Bronchial epithelial cell (primary cell): ENCODE data around the gene PLIN1. TPM values are rescaled to one million over a fixed set of nuclear protein-coding genes. Genes with fewer than 3 reads are reported as not detected.

Experiments used
- DNase-seq: peaks from one replicate; pipeline ENCODE4 v3.0.0-alpha.2; 2010; ENCODE audit warnings: low read depth
- FAIRE-seq: peaks from 2 replicates; lab custom pipeline; 2011; peaks lifted over from hg19 to GRCh38; lab: Jason Lieb, UNC
- H3K27me3 ChIP-seq: 2 replicates; pipeline ENCODE4 v1.5.1; 2011; ENCODE audit warnings: low read length; ENCODE audit not compliant: control insufficient read depth, insufficient read depth
- H3K36me3 ChIP-seq: 2 replicates; pipeline ENCODE4 v1.5.1; 2011; ENCODE audit warnings: low read length; ENCODE audit not compliant: control insufficient read depth, insufficient read depth
- H3K4me3 ChIP-seq: 2 replicates; pipeline ENCODE4 v1.5.1; 2011; ENCODE audit warnings: mild to moderate bottlenecking, low read depth, low read length, control low read depth
- total RNA-seq: library from RNA; depleted of rRNA; stranded (reverse); fragments of >200 nt; gene quantifications from 2 replicates; pipeline ENCODE4 v1.2.1, GENCODE V29; 2014
- TF ChIP-seq, protein P1 (sequence below): IDR thresholded peaks from 2 replicates; pipeline ENCODE4 v1.5.1; 2011; ENCODE audit warnings: mild to moderate bottlenecking, moderate library complexity, low read length, control low read depth, inconsistent platforms; ENCODE audit not compliant: insufficient read depth, severe bottlenecking

The PLIN1 gene
- total RNA-seq, 1 donor from 2014 or later = under 0.01 TPM

DNA sequence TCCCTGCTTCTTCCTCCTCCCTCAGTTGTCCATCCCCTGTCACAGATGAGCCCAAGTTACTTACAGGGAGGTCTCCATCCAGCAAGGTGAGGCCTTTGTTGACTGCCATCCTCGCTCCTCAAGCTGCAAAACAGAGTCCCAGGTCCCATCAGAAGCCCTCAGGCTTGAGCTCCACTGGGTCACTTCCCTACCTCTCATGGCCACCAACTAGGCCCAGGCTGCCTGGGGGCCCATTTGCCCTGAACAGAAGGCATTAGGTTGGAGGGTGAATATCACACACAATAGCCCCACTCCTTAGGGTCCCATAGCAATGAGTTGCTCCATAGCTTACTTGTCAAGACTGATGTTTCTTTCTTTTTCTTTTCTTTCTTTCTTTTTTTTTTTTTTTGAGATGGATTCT is 1.8 kb downstream of the PLIN1 start:
- Histone ChIP-seq H3K36me3 (no peaks in the 10 kb centered on the region), H3K4me3 (no peak overlapping the region), H3K27me3 (peaks cover 2% of the 10 kb centered on the region)
- TF ChIP-seq, protein P1, sequence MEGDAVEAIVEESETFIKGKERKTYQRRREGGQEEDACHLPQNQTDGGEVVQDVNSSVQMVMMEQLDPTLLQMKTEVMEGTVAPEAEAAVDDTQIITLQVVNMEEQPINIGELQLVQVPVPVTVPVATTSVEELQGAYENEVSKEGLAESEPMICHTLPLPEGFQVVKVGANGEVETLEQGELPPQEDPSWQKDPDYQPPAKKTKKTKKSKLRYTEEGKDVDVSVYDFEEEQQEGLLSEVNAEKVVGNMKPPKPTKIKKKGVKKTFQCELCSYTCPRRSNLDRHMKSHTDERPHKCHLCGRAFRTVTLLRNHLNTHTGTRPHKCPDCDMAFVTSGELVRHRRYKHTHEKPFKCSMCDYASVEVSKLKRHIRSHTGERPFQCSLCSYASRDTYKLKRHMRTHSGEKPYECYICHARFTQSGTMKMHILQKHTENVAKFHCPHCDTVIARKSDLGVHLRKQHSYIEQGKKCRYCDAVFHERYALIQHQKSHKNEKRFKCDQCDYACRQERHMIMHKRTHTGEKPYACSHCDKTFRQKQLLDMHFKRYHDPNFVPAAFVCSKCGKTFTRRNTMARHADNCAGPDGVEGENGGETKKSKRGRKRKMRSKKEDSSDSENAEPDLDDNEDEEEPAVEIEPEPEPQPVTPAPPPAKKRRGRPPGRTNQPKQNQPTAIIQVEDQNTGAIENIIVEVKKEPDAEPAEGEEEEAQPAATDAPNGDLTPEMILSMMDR = no peak
- DNase-seq = no peak
- FAIRE-seq = no peak

DNA sequence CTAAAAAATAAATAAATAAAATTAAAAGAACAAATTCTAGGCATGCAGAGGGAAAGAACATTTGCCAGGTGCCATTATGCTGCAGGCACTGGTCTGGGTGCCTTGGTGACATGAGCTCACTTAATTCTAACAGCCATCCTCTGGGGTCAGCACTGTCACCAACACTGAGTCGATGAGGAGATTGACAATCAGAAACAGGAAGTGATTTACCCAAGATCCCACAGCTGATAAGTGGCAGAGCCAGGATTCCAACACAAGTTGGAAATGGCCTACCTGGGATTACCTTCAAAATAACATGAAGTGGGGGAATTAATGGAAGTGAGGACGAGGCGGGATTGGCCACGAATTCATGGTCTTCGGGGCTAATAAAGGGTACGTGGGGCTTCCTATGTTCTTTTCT is 3.6 kb downstream of the PLIN1 start:
- DNase-seq (no peak), FAIRE-seq (no peak)
- H3K36me3 ChIP-seq = no peaks in the 10 kb centered on the region
- TF ChIP-seq, protein P1 = no peak
- H3K27me3 ChIP-seq = peaks cover 2% of the 10 kb centered on the region
- no peak overlapping the region for H3K4me3 ChIP-seq

DNA sequence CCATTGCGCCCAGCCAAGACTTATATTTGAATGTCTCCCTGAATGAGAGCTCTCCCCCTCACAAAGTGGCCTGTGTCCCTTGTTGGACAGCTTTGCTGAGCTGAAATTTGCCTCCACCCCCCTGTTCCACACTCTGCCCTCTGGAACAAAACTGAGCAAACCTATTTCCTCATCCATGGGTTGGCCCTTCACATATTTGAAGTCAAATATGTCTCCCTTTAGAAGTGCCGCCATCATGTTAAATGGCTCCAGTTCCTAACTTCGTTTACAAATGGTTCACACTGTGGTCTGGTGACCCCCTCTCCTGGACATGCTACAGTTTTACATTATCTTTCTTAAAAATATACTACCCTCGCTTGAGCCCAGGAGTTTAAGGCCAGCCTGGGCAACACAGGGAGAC is 4.6 kb downstream of the PLIN1 start:
- Histone ChIP-seq H3K4me3 (no peak overlapping the region), H3K27me3 (peaks cover 2% of the 10 kb centered on the region), H3K36me3 (no peaks in the 10 kb centered on the region)
- FAIRE-seq = peak; percentile 64
- no peak for DNase-seq
- TF ChIP-seq, protein P1 = no peak

DNA sequence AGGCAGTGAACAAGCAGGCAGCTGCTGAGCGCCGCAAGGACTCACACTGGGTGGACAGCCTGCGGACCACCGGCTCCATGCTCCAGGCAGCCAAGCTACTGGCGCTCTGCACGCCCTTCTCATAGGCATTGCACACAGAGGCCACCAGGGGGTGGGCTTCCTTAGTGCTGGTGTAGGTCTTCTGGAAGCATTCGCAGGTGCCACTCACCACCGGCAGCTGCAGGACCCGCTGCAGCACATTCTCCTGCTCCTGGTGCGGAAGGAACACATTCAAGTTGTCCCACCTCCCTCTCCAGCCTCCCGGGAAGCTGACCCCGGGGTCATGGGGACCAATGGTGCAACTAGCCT is 6.0 kb downstream of the PLIN1 start:
- TF ChIP-seq, protein P1 = peak; percentile 47
- Histone ChIP-seq H3K4me3 (no peak overlapping the region), H3K36me3 (no peaks in the 10 kb centered on the region), H3K27me3 (no peaks in the 10 kb centered on the region)
- FAIRE-seq = no peak
- DNase-seq = peak; percentile 6

DNA sequence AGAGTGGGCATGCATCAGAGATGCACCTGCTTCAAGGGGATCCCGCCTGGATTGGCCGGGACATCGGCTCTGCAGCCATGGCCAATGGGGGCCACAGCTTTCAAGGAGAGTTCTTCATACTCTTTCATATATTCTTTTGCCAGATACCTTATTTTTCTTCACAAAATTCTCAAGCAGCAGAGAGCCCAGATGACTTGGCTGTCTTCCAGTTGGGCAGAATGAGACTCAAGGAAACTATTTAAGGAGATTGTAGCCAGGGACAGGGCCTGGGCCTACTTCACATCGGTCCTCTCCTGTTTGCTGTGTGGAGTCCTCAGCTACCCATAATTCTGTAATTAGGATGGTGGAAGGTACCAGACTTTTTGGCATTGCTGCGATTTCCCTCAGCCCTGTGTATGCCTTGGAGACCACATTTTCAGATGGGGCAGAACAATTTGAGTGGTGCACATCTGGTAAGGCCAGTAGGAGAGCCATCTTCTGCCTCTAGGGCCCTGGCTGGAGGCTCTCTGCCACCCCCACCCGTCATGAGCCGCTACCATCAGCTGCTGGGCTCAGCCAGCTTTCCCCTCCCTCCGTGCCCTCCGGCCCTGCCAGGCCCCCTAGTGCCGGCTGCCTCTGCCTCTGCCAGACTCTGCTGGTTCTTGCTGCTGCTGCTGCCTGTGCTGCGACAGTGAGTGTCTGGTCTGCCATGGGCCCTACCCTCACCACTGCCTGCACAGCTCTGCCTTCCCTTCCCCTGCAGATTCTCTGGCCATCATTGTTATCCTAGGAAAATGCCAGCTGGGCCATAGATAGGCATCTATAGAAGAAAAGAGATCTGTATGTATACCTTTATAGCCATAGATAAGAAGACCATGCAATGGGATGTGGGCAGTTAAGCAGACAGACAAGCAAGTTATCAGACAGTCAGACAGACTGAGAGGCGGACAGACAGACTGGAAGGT is 6.7 kb downstream of the PLIN1 start:
- TF ChIP-seq, protein P1 = no peak
- H3K4me3 ChIP-seq = no peak overlapping the region
- FAIRE-seq (no peak), DNase-seq (no peak)
- no peaks in the 10 kb centered on the region for H3K36me3 ChIP-seq
- H3K27me3 ChIP-seq = no peaks in the 10 kb centered on the region

DNA sequence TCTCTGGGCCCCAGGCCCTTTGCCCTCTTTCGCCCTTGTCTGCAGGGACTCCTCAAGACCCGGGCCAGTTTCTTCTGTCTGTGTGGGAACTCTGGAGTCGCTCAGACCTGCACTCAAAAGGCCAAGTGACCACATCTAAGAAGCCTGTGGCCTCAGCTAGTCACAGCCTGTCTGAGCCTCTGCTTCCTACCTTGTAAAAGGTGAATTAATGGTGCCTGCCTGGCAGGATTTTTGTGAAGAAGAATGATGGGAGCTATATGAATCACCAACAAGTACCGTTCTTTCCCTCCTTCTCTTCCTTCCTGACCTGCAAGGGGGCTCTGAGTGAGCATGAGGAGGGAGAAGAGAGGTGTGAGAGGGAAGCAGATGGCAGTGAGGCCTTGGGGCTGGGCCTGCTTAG is 7.5 kb downstream of the PLIN1 start:
- Histone ChIP-seq H3K27me3 (no peaks in the 10 kb centered on the region), H3K36me3 (no peaks in the 10 kb centered on the region), H3K4me3 (no peak overlapping the region)
- FAIRE-seq (no peak), DNase-seq (peak; percentile 21)
- TF ChIP-seq, protein P1 = no peak
